IPS DF 4.7 (cell line): ENCODE measurements around the gene ATXN7L1.

ENCODE experiments used
- DNase-seq: peaks from one replicate; pipeline ENCODE4 v3.0.0-alpha.2; 2013; ENCODE audit warnings: low spot score; ENCODE audit errors: extremely low read depth

The ATXN7L1 gene

GRCh38 chr7:105587909-105588635 lies 288.3 kb downstream of the ATXN7L1 start:
- no peak for DNase-seq

GRCh38 chr7:105585850-105586500 lies 290.4 kb downstream of the ATXN7L1 start:
- DNase-seq, result no peak

- DNase-seq, result no peak
These were observed 292.2 kb downstream of the ATXN7L1 start for GRCh38 chr7:105584165-105584564.

- DNase-seq, result no peak
These were observed 293.3 kb downstream of the ATXN7L1 start for GRCh38 chr7:105583061-105583460.

- peak; percentile 90 for DNase-seq
These were observed 295.2 kb downstream of the ATXN7L1 start, which contains the start of gene EFCAB10 for GRCh38 chr7:105581066-105581811. TSS of gene EFCAB10 (minus strand) at chr7:105581493. CDS start at chr7:105581463, 30 bp downstream.

GRCh38 chr7:105580022-105580740 lies 296.2 kb downstream of the ATXN7L1 start:
- no peak for DNase-seq

- DNase-seq, result no peak
These were observed 297.9 kb downstream of the ATXN7L1 start for GRCh38 chr7:105578496-105578895.

GRCh38 chr7:105577251-105577650 lies 299.1 kb downstream of the ATXN7L1 start:
- no peak for DNase-seq

- no peak for DNase-seq
These were observed 304.5 kb downstream of the ATXN7L1 start for GRCh38 chr7:105571891-105572290.

- DNase-seq, result no peak
These were observed 308.6 kb downstream of the ATXN7L1 start for GRCh38 chr7:105567821-105568220.

GRCh38 chr7:105567024-105567423 lies 309.4 kb downstream of the ATXN7L1 start:
- no peak for DNase-seq

- no peak for DNase-seq
These were observed 311.2 kb downstream of the ATXN7L1 start for GRCh38 chr7:105565190-105565589.

GRCh38 chr7:105559926-105560325 lies 316.5 kb downstream of the ATXN7L1 start:
- no peak for DNase-seq
